SK-MEL-5 (cell line): ENCODE data around the gene ZBTB38. TPM values are rescaled to one million over a fixed set of nuclear protein-coding genes. Genes with fewer than 3 reads are reported as not detected.
A peak's percentile ranks its signal among the peaks of the same experiment; 100 is the strongest.

Source experiments
- DNase-seq: peaks from one replicate; pipeline ENCODE4 v3.0.0-alpha.2; 2016; ENCODE audit warnings: low read depth, low spot score
- in situ Hi-C: cut with HindIII; loops from 2 replicates; pipeline ENCODE4 v1.10.0; 2016; ENCODE audit warnings: low sequenced_read_pairs, high pct_unique_total_duplicates, low pct_unique_long_range_greater_than_20kb
- total RNA-seq: library from RNA; depleted of rRNA; stranded (reverse); fragments of >200 nt; shearing (Covaris generic); gene quantifications from 2 replicates; pipeline ENCODE4 v1.2.3, GENCODE V29; 2014

The ZBTB38 gene
- total RNA-seq, 1 experiment from 2014 or later: 106 TPM

DNA sequence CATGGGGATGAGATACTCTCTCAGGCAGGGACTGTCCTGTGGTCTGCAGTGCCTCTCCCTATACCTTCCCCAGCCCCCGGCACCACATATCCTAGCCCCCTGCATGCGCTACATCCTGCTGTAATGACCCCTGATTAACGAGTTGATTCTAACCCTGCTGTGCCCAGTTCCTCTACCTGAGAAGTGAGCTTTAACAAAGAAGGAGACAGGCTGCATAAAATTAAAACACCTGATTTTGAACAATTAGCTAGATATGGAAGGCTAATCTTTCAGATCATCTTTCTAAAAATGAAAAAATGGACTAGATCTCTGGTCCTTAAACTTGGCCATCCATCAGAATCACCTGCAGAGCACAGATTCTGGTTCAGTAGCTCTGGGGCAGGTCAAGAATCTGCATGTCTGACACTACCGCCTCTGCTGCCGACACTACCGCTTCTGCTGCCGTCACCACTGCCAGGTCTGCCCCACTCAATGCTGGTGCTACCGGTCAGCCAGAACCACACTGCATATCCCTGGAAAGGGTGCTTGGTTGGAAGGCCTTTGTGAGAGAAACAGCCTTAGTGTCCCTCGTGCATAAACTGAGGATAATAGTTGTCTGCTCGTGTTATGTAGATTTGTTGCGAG, 33.6 kb upstream of the ZBTB38 start:
- DNase-seq: no peak
- in situ Hi-C loops: no loop called here

DNA sequence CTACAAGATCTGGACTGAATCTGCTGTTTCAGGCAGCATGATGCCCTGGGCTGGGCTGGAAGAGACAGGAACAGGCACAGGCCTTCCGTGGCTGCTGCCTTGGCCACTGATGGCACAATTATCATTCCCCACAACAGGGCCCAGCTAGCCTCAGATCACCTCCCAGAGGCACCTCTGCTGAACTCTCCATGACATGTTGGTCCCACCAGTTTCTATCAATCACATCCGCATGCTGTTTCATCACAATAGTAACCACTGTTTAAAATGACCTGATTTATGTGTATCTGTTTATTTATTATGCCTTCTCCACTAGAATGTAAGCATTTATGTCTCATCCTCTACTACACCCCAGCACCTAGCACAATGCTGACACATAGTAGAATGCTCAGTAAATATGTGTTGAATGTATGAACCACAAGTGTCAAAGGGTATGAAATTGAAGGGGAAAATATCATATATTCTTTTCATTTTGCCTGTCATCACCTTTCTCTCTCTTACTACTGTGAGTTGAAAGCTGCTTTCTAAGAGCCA, 32.7 kb upstream of the ZBTB38 start:
- no peak for DNase-seq
- in situ Hi-C loops: no loop called here

- in situ Hi-C loops: no loop called here
- peak; percentile 52 for DNase-seq
Measured at GRCh38 chr3:141336672-141337522, 31.4 kb upstream of the ZBTB38 start.

GRCh38 chr3:141337523-141337854, 30.8 kb upstream of the ZBTB38 start:
- DNase-seq: no peak
- in situ Hi-C loops: no loop called here

GRCh38 chr3:141337991-141338390, 30.3 kb upstream of the ZBTB38 start:
- no peak for DNase-seq
- in situ Hi-C loops: no loop called here

DNA sequence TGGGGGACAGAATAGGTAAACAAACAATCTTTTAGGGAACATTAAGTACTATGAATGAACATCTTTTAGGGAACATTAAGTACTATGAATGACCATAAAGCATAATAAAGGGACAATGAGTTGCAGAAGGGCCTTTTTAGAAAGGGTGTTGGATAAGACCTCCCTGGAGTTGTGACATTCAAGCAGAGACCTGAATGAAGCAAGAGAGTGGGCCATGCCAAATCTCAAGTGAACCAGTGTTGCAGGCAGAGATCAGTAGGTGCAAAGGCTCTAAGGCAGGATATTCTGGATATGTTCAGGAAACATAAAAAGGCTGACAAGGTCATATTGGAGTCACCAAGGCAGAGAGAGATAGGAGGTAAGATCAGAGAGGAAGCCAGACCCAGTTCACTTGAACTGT, 29.4 kb upstream of the ZBTB38 start:
- DNase-seq: no peak
- in situ Hi-C loops: no loop called here

GRCh38 chr3:141341536-141341935, 26.8 kb upstream of the ZBTB38 start:
- in situ Hi-C loops: no loop called here
- no peak for DNase-seq

DNA sequence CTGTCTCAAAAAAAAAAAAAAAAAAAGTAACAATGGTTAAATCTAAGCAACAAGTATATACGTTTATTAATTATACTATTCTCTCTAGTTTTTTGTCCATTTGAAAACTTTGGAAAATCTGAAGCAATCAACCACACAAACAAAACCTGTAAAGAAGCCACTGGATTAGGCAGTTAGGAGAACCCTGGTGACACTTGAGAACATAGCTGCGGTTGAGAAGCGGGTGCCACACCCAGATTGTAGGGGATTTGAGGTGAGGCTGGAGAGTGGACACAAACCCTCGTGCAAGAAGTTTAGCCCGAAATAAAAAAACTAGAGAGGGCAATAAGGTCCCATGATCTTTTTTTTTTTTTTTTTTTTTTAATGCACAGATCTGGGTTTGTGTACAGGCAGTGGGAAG, 25.9 kb upstream of the ZBTB38 start:
- no peak for DNase-seq
- in situ Hi-C loops: no loop called here

DNA sequence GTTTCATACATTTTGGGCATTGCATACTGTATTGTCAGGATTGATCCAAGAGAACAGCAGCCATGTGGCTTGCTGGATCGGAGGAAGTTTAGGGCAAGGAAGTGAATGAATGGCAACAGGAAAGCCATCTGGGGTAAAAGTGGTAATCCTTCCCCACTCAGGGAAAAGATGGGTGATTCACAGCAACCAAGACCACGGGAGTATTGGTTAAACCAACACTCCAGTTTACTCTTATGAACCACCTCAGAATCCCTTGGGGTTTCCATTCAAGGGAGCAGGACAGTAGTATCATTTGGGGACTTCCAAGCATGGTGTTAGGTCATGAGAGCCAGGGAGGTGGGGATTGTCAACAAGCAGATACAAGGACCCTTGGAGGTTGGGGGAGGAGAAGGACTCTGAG, 25.2 kb upstream of the ZBTB38 start:
- no peak for DNase-seq
- in situ Hi-C loops: no loop called here

DNA sequence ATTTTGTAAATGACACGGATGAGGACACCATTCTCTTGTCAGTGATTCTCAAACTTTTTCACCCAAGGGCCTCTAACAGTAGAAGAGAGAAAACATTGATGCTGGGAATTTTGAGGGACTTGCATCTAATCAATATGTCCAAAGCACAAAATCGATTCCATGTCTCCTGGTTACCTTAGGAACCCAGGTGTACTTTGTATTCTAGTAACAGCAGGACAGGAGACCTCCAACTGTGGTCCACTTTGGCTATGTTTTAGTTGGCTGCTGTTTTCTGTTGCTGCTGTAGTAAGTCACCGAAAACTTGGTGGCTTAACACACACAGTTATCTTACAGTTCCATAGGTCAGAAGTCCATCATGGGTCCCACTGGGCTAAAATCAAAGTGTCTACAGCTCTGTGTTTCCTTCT, 24.4 kb upstream of the ZBTB38 start:
- in situ Hi-C loops: no loop called here
- no peak for DNase-seq

- no peak for DNase-seq
- in situ Hi-C loops: no loop called here
Measured at GRCh38 chr3:141345528-141345927, 22.8 kb upstream of the ZBTB38 start.

DNA sequence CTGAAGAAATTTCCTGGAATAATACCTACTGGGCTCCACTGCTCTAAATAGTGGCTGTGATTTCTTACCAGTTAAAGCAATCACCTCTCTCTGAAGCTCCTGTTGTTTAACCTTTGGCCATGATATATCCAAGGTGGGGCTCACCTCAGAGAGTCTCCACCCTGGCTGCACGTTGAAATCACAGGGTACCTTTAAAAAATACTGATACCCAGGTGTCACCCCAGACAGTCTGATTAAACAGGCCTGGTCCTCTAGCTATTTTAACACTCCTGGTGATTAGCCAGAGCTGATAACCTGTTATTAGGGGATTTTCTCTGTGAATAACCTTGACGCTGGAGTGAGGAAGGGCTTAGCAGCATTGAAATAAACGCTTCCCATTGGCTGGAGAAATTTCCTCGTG, 22.3 kb upstream of the ZBTB38 start:
- in situ Hi-C loops: no loop called here
- DNase-seq: no peak

- in situ Hi-C loops: no loop called here
- no peak for DNase-seq
Measured at GRCh38 chr3:141346418-141346817, 21.9 kb upstream of the ZBTB38 start.

GRCh38 chr3:141346839-141347238, 21.5 kb upstream of the ZBTB38 start:
- in situ Hi-C loops: no loop called here
- no peak for DNase-seq

DNA sequence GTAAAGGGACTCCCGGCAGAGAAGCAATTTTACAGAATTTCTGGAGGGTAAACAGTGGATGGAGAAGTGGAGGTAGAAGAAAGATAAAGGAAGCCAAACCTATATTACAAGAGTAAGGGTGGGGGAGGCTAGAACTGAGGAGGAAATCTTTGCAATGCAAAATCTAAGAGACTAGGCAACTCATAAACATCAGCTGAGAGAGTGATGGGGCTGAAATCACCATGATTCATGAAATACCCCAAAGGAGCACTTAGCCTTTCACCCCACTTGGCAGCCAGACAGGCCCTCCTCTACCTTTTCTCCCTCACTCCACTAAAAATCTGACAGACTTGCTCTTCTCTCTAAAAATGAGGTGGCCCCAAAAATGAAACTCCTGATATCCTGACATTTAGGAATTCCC, 19.5 kb upstream of the ZBTB38 start:
- in situ Hi-C loops: no loop called here

DNA sequence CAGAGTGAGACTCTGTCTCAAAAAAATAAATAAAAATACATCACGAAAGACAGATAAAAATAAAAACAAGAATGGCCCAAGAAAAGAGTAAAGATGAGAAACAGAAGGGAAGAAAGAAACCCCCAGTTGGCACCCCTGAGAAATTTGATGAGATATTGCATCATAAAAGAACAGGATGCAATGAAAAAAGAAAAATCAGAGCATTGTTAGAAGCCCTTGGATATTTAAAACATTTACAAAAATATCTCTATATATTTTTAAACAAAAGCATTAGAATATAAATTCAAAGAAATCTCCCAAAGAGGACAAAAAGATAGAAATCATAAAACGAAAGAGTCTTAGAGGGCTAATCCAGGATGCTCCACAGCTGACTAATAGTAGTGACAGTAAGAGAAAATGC, 18.6 kb upstream of the ZBTB38 start:
- in situ Hi-C loops: no loop called here

More for the DNA sequence above, 19.5 kb upstream of the ZBTB38 start:
- DNase-seq: no peak

DNA sequence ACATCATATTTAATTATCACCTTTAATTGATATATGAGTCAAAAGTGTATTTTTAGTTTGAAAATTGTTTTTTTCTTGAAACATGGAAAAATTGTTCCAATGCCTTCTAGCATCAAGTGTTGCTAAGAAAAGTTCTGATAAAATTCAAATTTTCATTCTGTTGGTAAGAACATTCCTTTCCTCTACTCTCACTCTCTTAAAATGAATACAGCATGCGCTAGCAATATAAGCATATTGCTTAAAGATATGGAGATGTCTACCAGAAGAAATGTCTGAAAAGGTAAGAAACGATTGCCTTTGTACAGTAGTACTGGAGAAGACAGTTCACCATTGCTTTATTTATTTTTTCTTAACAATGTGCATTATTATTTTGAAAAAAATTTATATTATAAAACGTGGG, 17.6 kb upstream of the ZBTB38 start:
- in situ Hi-C loops: no loop called here
- DNase-seq: no peak

More for the DNA sequence above, 18.6 kb upstream of the ZBTB38 start:
- DNase-seq: no peak

DNA sequence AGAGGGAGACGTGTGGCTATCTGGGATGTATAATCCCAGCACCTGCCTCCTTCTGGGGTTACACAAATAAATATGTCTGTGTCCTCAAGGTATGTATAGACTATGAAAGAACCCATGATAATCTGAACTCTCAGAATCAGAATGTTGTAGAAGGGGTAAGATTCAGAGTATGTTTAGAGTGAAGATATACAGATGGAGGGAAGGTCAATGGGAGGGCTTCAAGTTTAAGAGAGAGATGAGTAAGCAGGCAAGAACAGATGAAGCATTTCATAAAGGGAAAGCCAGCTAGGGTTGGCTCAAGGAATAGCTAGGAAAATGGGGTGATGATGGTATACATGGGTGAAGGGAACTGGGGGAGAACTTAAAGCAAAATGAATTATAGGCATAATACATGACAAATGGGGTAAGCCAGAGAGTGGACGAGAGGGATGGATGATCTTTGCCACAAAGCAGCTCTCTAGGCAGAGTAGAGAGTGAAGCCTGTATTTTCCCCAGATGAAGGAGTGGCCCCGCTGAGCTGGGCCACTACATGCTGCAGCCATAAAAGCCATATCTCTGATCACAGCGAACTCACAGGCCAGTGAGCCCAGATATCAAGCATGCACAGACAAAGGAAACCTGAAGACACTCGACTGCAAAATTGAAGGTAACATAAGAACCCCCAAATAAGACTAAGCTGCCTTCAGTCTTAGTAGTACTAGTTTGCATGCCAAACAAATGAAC, 15.9 kb upstream of the ZBTB38 start:
- in situ Hi-C loops: no loop called here
- no peak for DNase-seq
